K562 (cell line): ENCODE measurements around the gene GEMIN4. TPM values are rescaled to one million over a fixed set of nuclear protein-coding genes. Genes with fewer than 3 reads are reported as not detected.

Source experiments
- BCL6 ChIP-seq: fragments of 250-450 bp; sonication (Bioruptor Pico); IDR thresholded peaks from 2 replicates; pipeline ENCODE4 v1.4.0; 2020
- GTF2E2 ChIP-seq: fragments of 200-800 bp; sonication (Bioruptor generic); IDR thresholded peaks from 2 replicates; pipeline ENCODE4 v1.6.1; 2016; ENCODE audit warnings: missing genetic modification characterization, missing compliant biosample characterization
- ILK ChIP-seq: fragments of 450-650 bp; IDR thresholded peaks from 2 replicates; pipeline ENCODE4 v1.6.1; 2016; ENCODE audit warnings: missing genetic modification characterization, low read depth, mild to moderate bottlenecking, missing compliant biosample characterization, moderate library complexity, borderline replicate concordance
- MYC ChIP-seq, 2 experiments: fragments of 250-450 bp in 1 of 2; sonication (Bioruptor Pico) in 1 of 2; IDR thresholded peaks; 2 replicates each; pipeline versions ENCODE4 v1.5.1 to v1.6.1; 2012 to 2021; ENCODE audit warnings: low read depth in 2 of 2, borderline replicate concordance in 1 of 2, improper control_type of control experiment in 1 of 2, low read length in 1 of 2, mild to moderate bottlenecking in 1 of 2, moderate library complexity in 1 of 2
- NFIX ChIP-seq: fragments of 250-450 bp; sonication (Bioruptor Pico); IDR thresholded peaks from 2 replicates; pipeline ENCODE4 v1.4.0; 2020; ENCODE audit warnings: low read depth, mild to moderate bottlenecking, moderate library complexity
- PBX2 ChIP-seq, 2 experiments: IDR thresholded peaks in 1 of 2; conservative IDR thresholded peaks in 1 of 2; 2 replicates each; pipeline ENCODE4 v1.6.1; 2016; ENCODE audit warnings: low read depth in 2 of 2, mild to moderate bottlenecking in 1 of 2, missing compliant biosample characterization in 1 of 2, missing genetic modification characterization in 1 of 2, moderate library complexity in 1 of 2
- RFX1 ChIP-seq: fragments of 450-650 bp; IDR thresholded peaks from 2 replicates; pipeline ENCODE4 v1.6.1; 2016; ENCODE audit warnings: mild to moderate bottlenecking, moderate library complexity
- TEAD1 ChIP-seq, 2 experiments: fragments of 450-650 bp in 1 of 2; sonication (generic) in 1 of 2; formaldehyde crosslinking; IDR thresholded peaks; 2 replicates each; pipeline versions ENCODE4 v1.4.0 to v1.8.0; 2020 to 2022; ENCODE audit warnings: mild to moderate bottlenecking in 2 of 2, missing genetic modification reagents in 1 of 2
- ZNF23 ChIP-seq: fragments of 250-450 bp; sonication (Bioruptor Pico); IDR thresholded peaks from 2 replicates; pipeline ENCODE4 v1.4.0; 2020; ENCODE audit warnings: mild to moderate bottlenecking
- ZNF407 ChIP-seq: fragments of 450-650 bp; IDR thresholded peaks from 2 replicates; pipeline ENCODE4 v1.6.1; 2016; ENCODE audit warnings: low read depth
- polyA plus RNA-seq, 8 experiments: library from polyadenylated mRNA; depleted of rRNA in 4 of 8; stranded (reverse) in 5 of 8; unstranded in 3 of 8; fragments of >200 nt; fragmentation: Nextera tagmentation in 2 of 8; fragmentation: Illumina TruSeq in 1 of 8; extraction: Ambion mirVana in 2 of 8; extraction: Trizol in 1 of 8; gene quantifications; 2 replicates each; pipeline versions ENCODE4 v1.2.1 to v1.2.3, GENCODE V29; 2011 to 2014; ENCODE audit warnings: inconsistent platforms in 1 of 8, missing spikeins in 1 of 8
- total RNA-seq, 7 experiments: library from RNA; depleted of rRNA in 6 of 7; stranded (reverse); fragments of >200 nt in 6 of 7; fragmentation: Illumina TruSeq in 2 of 7; extraction: Trizol in 2 of 7; gene quantifications; 2 replicates each; pipeline versions ENCODE4 v1.2.1 to v1.2.3, GENCODE V29; 2011 to 2021; ENCODE audit warnings: low replicate concordance in 1 of 7
- TF ChIP-seq, protein P1 (sequence below): fragments of 250-450 bp; sonication (Bioruptor Pico); IDR thresholded peaks from 2 replicates; pipeline ENCODE4 v1.9.0; 2021; ENCODE audit warnings: mild to moderate bottlenecking, inconsistent platforms

Gene GEMIN4
- total and polyA plus RNA-seq, 9 of the 15 experiments (the other 6 are each of a cell fraction or from before 2014, with no cell fraction given): 1.8 to 42.5 (median 10.8) TPM

DNA sequence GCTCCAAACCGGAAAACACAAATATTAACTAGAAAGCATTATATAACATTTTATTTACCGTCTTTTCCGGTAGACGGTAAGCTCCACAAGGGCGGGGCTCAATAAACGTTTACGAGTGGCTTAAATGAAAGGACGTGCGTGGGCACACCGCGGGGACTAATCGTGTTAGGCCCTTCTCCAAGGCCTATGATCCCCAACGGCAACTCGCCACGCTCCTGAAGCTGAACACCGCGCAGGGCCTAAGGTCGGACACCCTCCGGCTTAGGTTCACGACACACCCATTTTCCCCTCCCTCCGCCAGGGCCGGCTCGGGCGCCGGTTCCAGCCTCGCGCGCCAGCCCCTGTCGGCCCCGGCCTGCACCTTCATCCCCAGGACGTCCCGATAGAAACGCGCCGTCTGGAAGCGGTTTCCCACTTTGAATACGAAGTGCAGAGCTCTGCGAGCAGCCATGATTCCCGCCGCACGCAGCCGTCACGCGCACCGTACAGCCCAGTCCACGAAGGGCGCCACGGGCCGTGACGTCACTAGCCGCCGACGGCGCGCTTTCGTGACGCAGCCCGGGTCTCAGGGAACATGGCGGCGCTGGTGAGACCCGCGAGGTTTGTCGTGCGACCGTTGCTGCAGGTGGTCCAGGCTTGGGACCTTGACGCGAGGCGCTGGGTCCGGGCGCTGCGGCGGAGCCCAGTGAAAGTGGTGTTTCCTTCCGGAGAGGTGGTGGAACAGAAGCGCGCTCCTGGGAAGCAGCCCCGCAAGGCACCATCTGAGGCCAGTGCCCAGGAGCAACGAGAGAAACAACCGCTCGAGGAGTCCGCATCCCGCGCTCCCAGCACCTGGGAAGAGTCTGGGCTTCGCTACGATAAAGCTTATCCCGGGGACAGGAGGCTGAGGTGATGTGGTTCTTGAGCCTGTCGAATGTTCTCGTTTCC is 30.0 kb upstream of the GEMIN4 start, which contains the start of the genes GLOD4 and MRM3 (continued):
- TF ChIP-seq TEAD1 (CRISPR knock-in tag; IDR thresholded peaks at IDR 0.05) (no peak), ZNF23 (CRISPR knock-in tag) (no peak), GTF2E2 (tag) (no peak), PBX2 (CRISPR knock-in tag; IDR thresholded peaks at IDR 0.05; ENCODE audit: low read depth) (no peak), PBX2 (tag; conservative IDR thresholded peaks at IDR 0.05; ENCODE audit: low read depth) (no peak), MYC (IDR thresholded peaks at IDR 0.05; ENCODE audit: low read depth, low read length) (peak; percentile 92), MYC (CRISPR knock-in tag; IDR thresholded peaks at IDR 0.05; ENCODE audit: borderline replicate concordance, low read depth) (peak; percentile 73), NFIX (no peak), ILK (tag) (no peak), ZNF407 (peak; percentile 47; the same call in 1 of the 2 replicates), RFX1 (no peak), BCL6 (CRISPR knock-in tag) (no peak)
- TF ChIP-seq, protein P1, sequence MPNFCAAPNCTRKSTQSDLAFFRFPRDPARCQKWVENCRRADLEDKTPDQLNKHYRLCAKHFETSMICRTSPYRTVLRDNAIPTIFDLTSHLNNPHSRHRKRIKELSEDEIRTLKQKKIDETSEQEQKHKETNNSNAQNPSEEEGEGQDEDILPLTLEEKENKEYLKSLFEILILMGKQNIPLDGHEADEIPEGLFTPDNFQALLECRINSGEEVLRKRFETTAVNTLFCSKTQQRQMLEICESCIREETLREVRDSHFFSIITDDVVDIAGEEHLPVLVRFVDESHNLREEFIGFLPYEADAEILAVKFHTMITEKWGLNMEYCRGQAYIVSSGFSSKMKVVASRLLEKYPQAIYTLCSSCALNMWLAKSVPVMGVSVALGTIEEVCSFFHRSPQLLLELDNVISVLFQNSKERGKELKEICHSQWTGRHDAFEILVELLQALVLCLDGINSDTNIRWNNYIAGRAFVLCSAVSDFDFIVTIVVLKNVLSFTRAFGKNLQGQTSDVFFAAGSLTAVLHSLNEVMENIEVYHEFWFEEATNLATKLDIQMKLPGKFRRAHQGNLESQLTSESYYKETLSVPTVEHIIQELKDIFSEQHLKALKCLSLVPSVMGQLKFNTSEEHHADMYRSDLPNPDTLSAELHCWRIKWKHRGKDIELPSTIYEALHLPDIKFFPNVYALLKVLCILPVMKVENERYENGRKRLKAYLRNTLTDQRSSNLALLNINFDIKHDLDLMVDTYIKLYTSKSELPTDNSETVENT: peak; percentile 10; the same call in 1 of the 2 replicates
